Right kidney (tissue), 1 donor: ENCODE data around the gene FBXO44.

Experiments
- DNase-seq: peaks from one replicate; pipeline ENCODE4 v3.0.0-alpha.2; 2016

FBXO44 gene

DNA sequence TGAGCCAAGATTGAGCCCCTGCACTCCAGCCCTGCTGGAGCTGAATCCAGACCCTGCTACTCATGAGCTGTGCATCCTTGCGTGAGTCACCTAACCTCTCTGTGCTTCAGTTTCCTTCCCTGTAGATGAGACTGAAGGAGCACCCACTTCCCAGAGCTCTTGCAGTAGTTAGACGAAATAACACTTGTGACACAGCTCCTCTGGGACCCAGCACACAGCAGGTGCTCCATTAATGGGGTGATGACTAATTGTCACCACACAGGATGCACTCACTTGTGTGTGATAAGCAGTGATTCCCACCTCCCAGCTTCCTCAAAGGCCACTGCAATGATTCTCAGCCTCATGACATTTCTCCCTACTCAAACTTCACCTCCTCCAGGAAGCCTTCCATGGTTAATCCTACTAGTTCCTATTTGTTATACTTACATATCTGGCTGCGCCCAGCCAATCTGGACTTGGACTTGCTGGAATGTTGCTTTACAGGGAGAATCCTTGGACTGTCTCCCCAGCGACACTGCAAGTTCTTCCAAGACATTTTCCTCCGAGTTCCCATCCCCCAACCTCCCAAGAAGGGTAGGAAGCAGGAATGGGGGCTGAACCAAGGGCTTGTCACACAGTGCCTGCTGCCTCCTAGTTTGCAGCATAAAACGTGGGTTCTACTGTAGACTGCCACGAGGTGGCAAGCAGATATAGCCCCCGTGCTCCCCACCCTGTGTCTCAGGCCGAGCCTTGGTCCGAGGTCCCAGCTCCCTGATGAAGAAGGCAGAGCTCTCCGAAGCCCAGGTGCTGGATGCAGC is 54.1 kb downstream of the FBXO44 start:
- no peak for DNase-seq

DNA sequence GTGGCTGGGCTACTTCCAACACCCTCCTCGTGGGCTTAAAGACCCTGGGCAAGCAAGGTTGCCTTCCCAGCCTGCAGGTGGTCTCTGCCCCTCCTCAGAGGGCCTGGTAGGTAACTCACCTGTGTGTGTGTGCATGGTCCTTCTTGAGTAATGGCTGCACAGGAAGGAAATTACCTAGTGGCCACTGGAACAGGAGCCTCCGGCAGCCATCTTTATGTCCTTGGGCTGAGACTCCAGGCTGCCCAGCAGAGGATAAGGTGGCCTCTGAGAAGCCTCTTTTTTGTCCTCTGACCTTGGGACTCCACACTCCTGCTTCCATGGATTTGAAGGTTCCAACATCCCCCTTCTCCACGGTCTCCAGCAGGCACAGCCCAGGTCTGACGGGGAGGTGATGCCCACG is 56.8 kb downstream of the FBXO44 start:
- DNase-seq = no peak

DNA sequence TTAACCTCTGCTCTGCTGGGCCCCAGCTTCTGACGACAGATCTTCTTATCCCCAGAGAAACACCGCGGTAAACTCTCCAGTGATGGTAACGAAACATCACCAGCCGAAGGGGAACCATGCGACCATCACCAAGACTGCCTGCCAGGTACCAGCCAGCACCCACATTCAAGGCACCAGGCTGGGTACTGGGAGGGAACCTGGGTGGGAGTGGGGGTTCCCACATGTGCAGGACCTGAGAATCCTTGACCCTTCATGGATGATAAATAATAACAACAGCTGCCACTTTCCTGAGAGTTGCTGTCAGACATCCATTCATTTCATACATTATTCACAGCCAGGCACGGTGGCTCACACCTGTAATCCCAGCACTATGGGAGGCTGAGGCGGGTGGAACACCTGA is 57.6 kb downstream of the FBXO44 start:
- DNase-seq = no peak
